K562 (cell line): ENCODE results near the gene SDHC. TPM values are rescaled to one million over a fixed set of nuclear protein-coding genes. Genes with fewer than 3 reads are reported as not detected.
A peak's percentile ranks its signal among the peaks of the same experiment; 100 is the strongest.

Source experiments
- ADNP ChIP-seq: fragments of 200-800 bp; sonication (Bioruptor generic); IDR thresholded peaks from 2 replicates; pipeline ENCODE4 v1.6.1; 2016; ENCODE audit warnings: missing genetic modification characterization, missing compliant biosample characterization
- DPF2 ChIP-seq: fragments of 450-650 bp; IDR thresholded peaks from 2 replicates; pipeline ENCODE4 v1.6.1; 2016
- FOXJ3 ChIP-seq: sonication (generic); formaldehyde crosslinking; IDR thresholded peaks from 2 replicates; pipeline ENCODE4 v1.4.0; 2020; ENCODE audit warnings: mild to moderate bottlenecking, missing genetic modification reagents
- GABPB1 ChIP-seq: sonication (generic); formaldehyde crosslinking; IDR thresholded peaks from 2 replicates; pipeline ENCODE4 v1.8.0; 2022; ENCODE audit warnings: mild to moderate bottlenecking, missing genetic modification reagents
- NCOA4 ChIP-seq: fragments of 450-650 bp; IDR thresholded peaks from 2 replicates; pipeline ENCODE4 v1.6.1; 2018; ENCODE audit warnings: mild to moderate bottlenecking; ENCODE audit not compliant: partially characterized antibody
- PHF21A ChIP-seq: fragments of 450-650 bp; IDR thresholded peaks from 2 replicates; pipeline ENCODE4 v1.6.1; 2017; ENCODE audit warnings: low read depth, borderline replicate concordance
- RBM34 ChIP-seq: fragments of 200-400 bp; formaldehyde crosslinking; IDR thresholded peaks from 2 replicates; pipeline ENCODE4 v1.6.1; 2018; ENCODE audit warnings: low read length, borderline replicate concordance; ENCODE audit not compliant: insufficient read depth
- SMAD2 ChIP-seq: fragments of 150-350 bp; IDR thresholded peaks from 2 replicates; pipeline ENCODE4 v1.6.1; 2014; ENCODE audit warnings: low read depth, mild to moderate bottlenecking, low read length
- TAF1 ChIP-seq: IDR thresholded peaks from 2 replicates; pipeline ENCODE4 v1.6.1; 2011; ENCODE audit warnings: mild to moderate bottlenecking, low read length, moderate library complexity; ENCODE audit not compliant: insufficient read depth, control insufficient read depth, severe bottlenecking; ENCODE audit errors: extremely low read depth
- TBP ChIP-seq: optimal IDR thresholded peaks from 2 replicates; pipeline ENCODE3; 2011; ENCODE audit warnings: low read depth, low read length, improper control_type of control experiment
- TCF7L2 ChIP-seq: fragments of 150-350 bp; IDR thresholded peaks from 2 replicates; pipeline ENCODE4 v1.6.1; 2016; ENCODE audit warnings: low read depth, mild to moderate bottlenecking, low read length, moderate library complexity
- ZBTB8A ChIP-seq: fragments of 450-650 bp; IDR thresholded peaks from 2 replicates; pipeline ENCODE4 v1.6.1; 2018; ENCODE audit warnings: mild to moderate bottlenecking, moderate library complexity; ENCODE audit not compliant: partially characterized antibody
- ZNF408 ChIP-seq: fragments of 250-450 bp; sonication (Bioruptor Pico); IDR thresholded peaks from 2 replicates; pipeline ENCODE4 v1.4.0; 2020; ENCODE audit warnings: low read depth, mild to moderate bottlenecking, moderate library complexity
- ZNF696 ChIP-seq: fragments of 250-450 bp; sonication (Bioruptor Pico); conservative IDR thresholded peaks from 2 replicates; pipeline ENCODE4 v1.4.0; 2020; ENCODE audit warnings: mild to moderate bottlenecking, moderate library complexity
- ZNF785 ChIP-seq: fragments of 250-450 bp; sonication (Bioruptor Pico); IDR thresholded peaks from 2 replicates; pipeline ENCODE4 v1.4.0; 2020; ENCODE audit warnings: mild to moderate bottlenecking
- polyA plus RNA-seq, 8 experiments: library from polyadenylated mRNA; depleted of rRNA in 4 of 8; stranded (reverse) in 5 of 8; unstranded in 3 of 8; fragments of >200 nt; fragmentation: Nextera tagmentation in 2 of 8; fragmentation: Illumina TruSeq in 1 of 8; extraction: Ambion mirVana in 2 of 8; extraction: Trizol in 1 of 8; gene quantifications; 2 replicates each; pipeline versions ENCODE4 v1.2.1 to v1.2.3, GENCODE V29; 2011 to 2014; ENCODE audit warnings: inconsistent platforms in 1 of 8, missing spikeins in 1 of 8
- total RNA-seq, 7 experiments: library from RNA; depleted of rRNA in 6 of 7; stranded (reverse); fragments of >200 nt in 6 of 7; fragmentation: Illumina TruSeq in 2 of 7; extraction: Trizol in 2 of 7; gene quantifications; 2 replicates each; pipeline versions ENCODE4 v1.2.1 to v1.2.3, GENCODE V29; 2011 to 2021; ENCODE audit warnings: low replicate concordance in 1 of 7
- TF ChIP-seq, protein P1 (sequence below): fragments of 250-450 bp; sonication (Bioruptor Pico); IDR thresholded peaks from 2 replicates; pipeline ENCODE4 v1.9.0; 2021; ENCODE audit warnings: mild to moderate bottlenecking, inconsistent platforms
- TF ChIP-seq, protein P2 (sequence below): fragments of 450-650 bp; formaldehyde crosslinking; IDR thresholded peaks from 2 replicates; pipeline ENCODE4 v1.4.0; 2022; ENCODE audit warnings: mild to moderate bottlenecking, moderate library complexity
- TF ChIP-seq, protein P3 (sequence below): fragments of 450-650 bp; formaldehyde crosslinking; IDR thresholded peaks from 2 replicates; pipeline ENCODE4 v1.4.0; 2020; ENCODE audit warnings: mild to moderate bottlenecking, moderate library complexity
- TF ChIP-seq, protein P4 (sequence below), 2 experiments: fragments of 450-650 bp in 1 of 2; sonication (generic) in 1 of 2; formaldehyde crosslinking in 1 of 2; IDR thresholded peaks in 1 of 2; conservative IDR thresholded peaks in 1 of 2; 2 replicates each; pipeline versions ENCODE4 v1.6.1 to v1.8.1; 2016 to 2023; ENCODE audit warnings: mild to moderate bottlenecking in 2 of 2, moderate library complexity in 2 of 2, inconsistent platforms in 1 of 2, missing genetic modification reagents in 1 of 2
- TF ChIP-seq, protein P5 (sequence below): fragments of 450-650 bp; IDR thresholded peaks from 2 replicates; pipeline ENCODE4 v1.6.1; 2018; ENCODE audit warnings: mild to moderate bottlenecking, low read depth; ENCODE audit not compliant: partially characterized antibody

The SDHC gene
- total and polyA plus RNA-seq, 9 of the 15 experiments (the other 6 are each of a cell fraction or from before 2014, with no cell fraction given): 7.7 to 309 (median 174) TPM

DNA sequence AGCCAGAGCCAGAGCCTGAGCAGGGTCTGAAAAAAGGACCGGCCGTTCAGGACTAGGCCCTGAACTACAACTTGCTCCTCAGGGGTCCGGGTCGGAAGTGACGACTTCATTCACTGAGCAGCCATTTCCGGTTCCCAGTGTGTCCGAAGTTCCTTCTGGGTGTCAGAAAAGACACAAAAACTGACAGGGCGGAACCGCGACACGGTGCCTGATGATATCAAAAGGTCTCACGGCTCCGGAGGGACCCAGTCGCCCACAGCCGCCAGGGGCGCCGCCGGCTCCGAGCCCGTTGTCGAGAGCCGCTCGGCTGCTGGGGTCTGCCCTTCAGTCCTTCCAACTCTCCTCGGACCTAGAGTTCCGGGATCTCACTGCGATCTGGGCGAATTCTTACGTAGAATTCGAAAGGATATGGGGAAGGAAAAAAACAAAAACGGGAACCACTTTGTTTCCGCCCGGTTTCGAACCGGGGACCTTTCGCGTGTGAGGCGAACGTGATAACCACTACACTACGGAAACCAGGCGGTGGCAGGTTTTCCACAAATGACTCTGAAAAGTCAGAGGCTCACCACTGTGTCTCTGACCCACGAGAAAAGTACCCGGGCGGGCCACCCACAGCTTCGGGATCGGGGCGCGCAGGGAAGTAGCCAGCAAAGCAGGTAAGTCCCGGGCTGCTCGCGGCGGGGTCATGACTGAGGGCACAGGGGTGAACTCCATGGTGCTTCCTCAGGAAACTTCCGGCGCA, 85.2 kb downstream of the SDHC start (continued):
- TF ChIP-seq ZBTB8A: peak; percentile 94
- no peak for TF ChIP-seq ZNF785 (CRISPR knock-in tag)
- TF ChIP-seq, protein P1, sequence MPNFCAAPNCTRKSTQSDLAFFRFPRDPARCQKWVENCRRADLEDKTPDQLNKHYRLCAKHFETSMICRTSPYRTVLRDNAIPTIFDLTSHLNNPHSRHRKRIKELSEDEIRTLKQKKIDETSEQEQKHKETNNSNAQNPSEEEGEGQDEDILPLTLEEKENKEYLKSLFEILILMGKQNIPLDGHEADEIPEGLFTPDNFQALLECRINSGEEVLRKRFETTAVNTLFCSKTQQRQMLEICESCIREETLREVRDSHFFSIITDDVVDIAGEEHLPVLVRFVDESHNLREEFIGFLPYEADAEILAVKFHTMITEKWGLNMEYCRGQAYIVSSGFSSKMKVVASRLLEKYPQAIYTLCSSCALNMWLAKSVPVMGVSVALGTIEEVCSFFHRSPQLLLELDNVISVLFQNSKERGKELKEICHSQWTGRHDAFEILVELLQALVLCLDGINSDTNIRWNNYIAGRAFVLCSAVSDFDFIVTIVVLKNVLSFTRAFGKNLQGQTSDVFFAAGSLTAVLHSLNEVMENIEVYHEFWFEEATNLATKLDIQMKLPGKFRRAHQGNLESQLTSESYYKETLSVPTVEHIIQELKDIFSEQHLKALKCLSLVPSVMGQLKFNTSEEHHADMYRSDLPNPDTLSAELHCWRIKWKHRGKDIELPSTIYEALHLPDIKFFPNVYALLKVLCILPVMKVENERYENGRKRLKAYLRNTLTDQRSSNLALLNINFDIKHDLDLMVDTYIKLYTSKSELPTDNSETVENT (CRISPR knock-in tag): peak; percentile 3; the same call in 1 of the 2 replicates
- TF ChIP-seq SMAD2: no peak
- TF ChIP-seq RBM34: no peak
- TF ChIP-seq TAF1: peak; percentile 92
- no peak for TF ChIP-seq ZNF408 (CRISPR knock-in tag)
- peak; percentile 93 for TF ChIP-seq GABPB1
- peak; percentile 100 for TF ChIP-seq TBP
- TF ChIP-seq ZNF696 (CRISPR knock-in tag): no peak
- TF ChIP-seq NCOA4: no peak
- TF ChIP-seq, protein P2, sequence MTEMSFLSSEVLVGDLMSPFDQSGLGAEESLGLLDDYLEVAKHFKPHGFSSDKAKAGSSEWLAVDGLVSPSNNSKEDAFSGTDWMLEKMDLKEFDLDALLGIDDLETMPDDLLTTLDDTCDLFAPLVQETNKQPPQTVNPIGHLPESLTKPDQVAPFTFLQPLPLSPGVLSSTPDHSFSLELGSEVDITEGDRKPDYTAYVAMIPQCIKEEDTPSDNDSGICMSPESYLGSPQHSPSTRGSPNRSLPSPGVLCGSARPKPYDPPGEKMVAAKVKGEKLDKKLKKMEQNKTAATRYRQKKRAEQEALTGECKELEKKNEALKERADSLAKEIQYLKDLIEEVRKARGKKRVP: no peak; the same call in 1 of the 2 replicates
- peak; percentile 94 for TF ChIP-seq ADNP
- TF ChIP-seq FOXJ3: no peak; the same call in 1 of the 2 replicates
- TF ChIP-seq, protein P3, sequence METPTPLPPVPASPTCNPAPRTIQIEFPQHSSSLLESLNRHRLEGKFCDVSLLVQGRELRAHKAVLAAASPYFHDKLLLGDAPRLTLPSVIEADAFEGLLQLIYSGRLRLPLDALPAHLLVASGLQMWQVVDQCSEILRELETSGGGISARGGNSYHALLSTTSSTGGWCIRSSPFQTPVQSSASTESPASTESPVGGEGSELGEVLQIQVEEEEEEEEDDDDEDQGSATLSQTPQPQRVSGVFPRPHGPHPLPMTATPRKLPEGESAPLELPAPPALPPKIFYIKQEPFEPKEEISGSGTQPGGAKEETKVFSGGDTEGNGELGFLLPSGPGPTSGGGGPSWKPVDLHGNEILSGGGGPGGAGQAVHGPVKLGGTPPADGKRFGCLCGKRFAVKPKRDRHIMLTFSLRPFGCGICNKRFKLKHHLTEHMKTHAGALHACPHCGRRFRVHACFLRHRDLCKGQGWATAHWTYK (CRISPR knock-in tag): peak; percentile 40; the same call in 1 of the 2 replicates
- TF ChIP-seq DPF2: peak; percentile 46; the same call in 1 of the 2 replicates
- TF ChIP-seq PHF21A: no peak
- TF ChIP-seq, protein P4, sequence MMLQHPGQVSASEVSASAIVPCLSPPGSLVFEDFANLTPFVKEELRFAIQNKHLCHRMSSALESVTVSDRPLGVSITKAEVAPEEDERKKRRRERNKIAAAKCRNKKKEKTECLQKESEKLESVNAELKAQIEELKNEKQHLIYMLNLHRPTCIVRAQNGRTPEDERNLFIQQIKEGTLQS (IDR thresholded peaks at IDR 0.05): peak; percentile 13; the same call in 1 of the 2 replicates
- TF ChIP-seq, protein P4 (CRISPR knock-in tag; conservative IDR thresholded peaks at IDR 0.05): no peak; the same call in 1 of the 2 replicates
- TF ChIP-seq, protein P5, sequence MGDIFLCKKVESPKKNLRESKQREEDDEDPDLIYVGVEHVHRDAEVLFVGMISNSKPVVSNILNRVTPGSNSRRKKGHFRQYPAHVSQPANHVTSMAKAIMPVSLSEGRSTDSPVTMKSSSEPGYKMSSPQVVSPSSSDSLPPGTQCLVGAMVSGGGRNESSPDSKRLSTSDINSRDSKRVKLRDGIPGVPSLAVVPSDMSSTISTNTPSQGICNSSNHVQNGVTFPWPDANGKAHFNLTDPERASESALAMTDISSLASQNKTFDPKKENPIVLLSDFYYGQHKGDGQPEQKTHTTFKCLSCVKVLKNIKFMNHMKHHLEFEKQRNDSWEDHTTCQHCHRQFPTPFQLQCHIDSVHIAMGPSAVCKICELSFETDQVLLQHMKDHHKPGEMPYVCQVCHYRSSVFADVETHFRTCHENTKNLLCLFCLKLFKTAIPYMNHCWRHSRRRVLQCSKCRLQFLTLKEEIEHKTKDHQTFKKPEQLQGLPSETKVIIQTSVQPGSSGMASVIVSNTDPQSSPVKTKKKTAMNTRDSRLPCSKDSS: no peak
- TF ChIP-seq TCF7L2: no peak
